OCI-LY7 (cell line): ENCODE measurements around the gene CARNS1.

ENCODE experiments used
- EZH2phosphoT487 ChIP-seq: fragments of 200-600 bp; sonication (generic); IDR thresholded peaks from 2 replicates; pipeline ENCODE4 v1.6.1; 2018; ENCODE audit warnings: low read depth, borderline replicate concordance, mild to moderate bottlenecking, mixed run types, antibody characterized with exemption, low read length, moderate library complexity, mixed read lengths
- TF ChIP-seq, protein P1 (sequence below): fragments of 200-600 bp; sonication (generic); conservative IDR thresholded peaks from 2 replicates; pipeline ENCODE4 v1.5.1; 2014; ENCODE audit warnings: mild to moderate bottlenecking, antibody characterized with exemption, low read length, moderate library complexity, mixed read lengths

DNA sequence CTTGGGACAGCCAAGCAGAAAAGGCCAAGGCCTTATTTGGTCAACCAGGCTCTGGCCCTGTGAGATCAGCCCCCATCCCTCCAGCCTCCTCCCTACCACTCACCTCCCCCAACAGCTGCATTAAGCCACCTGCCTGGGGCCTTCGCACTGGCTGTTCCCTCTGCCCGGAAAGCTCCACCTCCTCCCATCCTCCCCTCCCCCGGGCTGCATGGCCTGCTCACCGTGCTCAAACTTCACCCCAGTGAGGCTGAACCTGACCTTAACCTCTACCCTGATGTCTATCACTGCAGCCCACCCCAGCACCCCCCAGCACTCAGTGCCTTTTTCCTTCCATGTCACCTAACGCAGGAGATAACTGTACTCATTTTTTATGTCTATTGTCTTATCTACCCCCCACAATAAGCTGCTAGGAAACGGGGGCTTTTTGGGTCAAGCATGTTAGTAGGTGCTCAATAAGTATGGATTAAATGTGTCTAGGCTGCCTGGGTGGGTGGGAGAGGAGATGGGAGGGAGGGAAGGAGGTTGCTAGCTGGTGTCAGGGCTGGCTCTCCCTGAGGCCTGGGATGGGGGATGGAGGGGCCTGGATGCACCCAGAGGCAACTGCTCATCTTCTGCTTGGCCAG, 21.1 kb downstream of the CARNS1 start:
- TF ChIP-seq, protein P1, sequence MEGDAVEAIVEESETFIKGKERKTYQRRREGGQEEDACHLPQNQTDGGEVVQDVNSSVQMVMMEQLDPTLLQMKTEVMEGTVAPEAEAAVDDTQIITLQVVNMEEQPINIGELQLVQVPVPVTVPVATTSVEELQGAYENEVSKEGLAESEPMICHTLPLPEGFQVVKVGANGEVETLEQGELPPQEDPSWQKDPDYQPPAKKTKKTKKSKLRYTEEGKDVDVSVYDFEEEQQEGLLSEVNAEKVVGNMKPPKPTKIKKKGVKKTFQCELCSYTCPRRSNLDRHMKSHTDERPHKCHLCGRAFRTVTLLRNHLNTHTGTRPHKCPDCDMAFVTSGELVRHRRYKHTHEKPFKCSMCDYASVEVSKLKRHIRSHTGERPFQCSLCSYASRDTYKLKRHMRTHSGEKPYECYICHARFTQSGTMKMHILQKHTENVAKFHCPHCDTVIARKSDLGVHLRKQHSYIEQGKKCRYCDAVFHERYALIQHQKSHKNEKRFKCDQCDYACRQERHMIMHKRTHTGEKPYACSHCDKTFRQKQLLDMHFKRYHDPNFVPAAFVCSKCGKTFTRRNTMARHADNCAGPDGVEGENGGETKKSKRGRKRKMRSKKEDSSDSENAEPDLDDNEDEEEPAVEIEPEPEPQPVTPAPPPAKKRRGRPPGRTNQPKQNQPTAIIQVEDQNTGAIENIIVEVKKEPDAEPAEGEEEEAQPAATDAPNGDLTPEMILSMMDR = no peak
- no peak for TF ChIP-seq EZH2phosphoT487
